HL-60 (cell line): ENCODE measurements around the gene PANK2.

Experiments used
- CTCF ChIP-seq: IDR thresholded peaks from one replicate; pipeline ENCODE4 v1.5.1; 2011; ENCODE audit warnings: low read length, control low read depth, inconsistent platforms; ENCODE audit not compliant: insufficient read depth
- GABPA ChIP-seq: IDR thresholded peaks from 2 replicates; pipeline ENCODE4 v1.6.1; 2012; ENCODE audit warnings: low read depth
- POLR2AphosphoS5 ChIP-seq: IDR thresholded peaks from 2 replicates; pipeline ENCODE4 v1.6.1; 2012; ENCODE audit warnings: low read depth
- REST ChIP-seq: IDR thresholded peaks from 2 replicates; pipeline ENCODE4 v1.6.1; 2012; ENCODE audit warnings: low read depth; ENCODE audit not compliant: insufficient replicate concordance
- SPI1 ChIP-seq: IDR thresholded peaks from 2 replicates; pipeline ENCODE4 v1.6.1; 2012; ENCODE audit warnings: low read depth, mild to moderate bottlenecking, borderline replicate concordance

- TF ChIP-seq POLR2AphosphoS5, result no peak
- no peak for TF ChIP-seq CTCF
- no peak for TF ChIP-seq GABPA
- no peak for TF ChIP-seq REST
- TF ChIP-seq SPI1, result no peak
Measured at GRCh38 chr20:3896302-3896701, 7.1 kb downstream of the PANK2 start.
